NCI-H345 treated with DMSO at 0.1 percent for 48 hours (cell line): Measurements from ENCODE around the gene WNT10A.
"Not testable (repeated sequence)": the region's sequence is repeated elsewhere in the genome, so short reads cannot be mapped to it uniquely, and the experiment has no call there.

ENCODE experiments used
- DNase-seq: peaks from one replicate; lab custom pipeline; 2025; ENCODE audit not compliant: unreplicated experiment; lab: John Stamatoyannopoulos, UW

Gene WNT10A

GRCh38 chr2:218927876-218928275 is 47.2 kb downstream of the WNT10A start:
- DNase-seq: no peak

DNA sequence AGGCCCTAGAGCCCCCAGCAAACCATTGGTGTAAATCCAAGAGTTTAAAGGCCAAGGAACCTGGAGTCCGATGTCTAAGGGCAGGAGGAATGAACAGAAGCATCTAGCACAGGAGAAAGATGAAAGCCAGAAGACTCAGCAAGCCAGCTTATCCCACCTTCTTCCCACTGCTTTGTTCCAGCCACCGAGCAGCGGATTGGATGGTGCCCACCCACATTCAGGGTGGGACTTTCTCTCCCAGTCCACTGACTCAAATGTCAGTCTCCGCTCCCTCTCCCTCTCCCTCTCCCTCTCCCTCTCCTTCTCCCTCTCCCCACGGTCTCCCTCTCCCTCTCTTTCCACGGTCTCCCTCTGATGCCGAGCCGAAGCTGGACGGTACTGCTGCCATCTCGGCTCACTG is 49.8 kb downstream of the WNT10A start:
- DNase-seq: not testable (repeated sequence)

- DNase-seq: not testable (repeated sequence)
These were observed 51.1 kb downstream of the WNT10A start for GRCh38 chr2:218931751-218932150.
